Right cardiac atrium (tissue), 5 donors: ENCODE results near the gene ATXN10. TPM values are rescaled to one million over a fixed set of nuclear protein-coding genes. Genes with fewer than 3 reads are reported as not detected.

Experiments used
- ATAC-seq, 2 donors: fragments of 200-7000 bp; cut with Tn5 transposase; one replicate each; pipeline versions ENCODE4 v1.8.0 to v1.9.1; 2020; ENCODE audit warnings: moderate library complexity in 2 of 2, mild to moderate bottlenecking in 1 of 2
- DNase-seq, 3 donors: peaks; one replicate each; pipeline ENCODE4 v3.0.0-alpha.2; 2020
- H3K27ac ChIP-seq: one replicate; pipeline ENCODE4 v1.5.1; 2013; ENCODE audit warnings: mild to moderate bottlenecking, low read length, control low read depth, moderate library complexity
- H3K27me3 ChIP-seq: one replicate; pipeline ENCODE4 v1.6.1; 2013; ENCODE audit not compliant: control insufficient read depth, insufficient read depth
- H3K4me1 ChIP-seq: one replicate; pipeline ENCODE4 v1.6.1; 2013; ENCODE audit warnings: low read length; ENCODE audit not compliant: control insufficient read depth, insufficient read depth
- H3K4me3 ChIP-seq: one replicate; pipeline ENCODE4 v1.5.1; 2013; ENCODE audit warnings: low read length, control low read depth
- H3K9me3 ChIP-seq: one replicate; pipeline ENCODE4 v1.6.1; 2013; ENCODE audit warnings: low read length; ENCODE audit not compliant: control insufficient read depth
- WGBS: extraction: QIAGEN DNeasy Blood & Tissue Kit; methylation state at CpG from one replicate; pipeline ENCODE4 v1.1.7; 2013; 5-methylcytosine and 5-hydroxymethylcytosine counted together
- intact Hi-C, 4 donors: fragments of 100-400 bp; cut with DNase I; formaldehyde crosslinking; loops; one replicate each; pipeline versions ENCODE4 v1.11.0 to v1.14.0; 2022 to 2023
- polyA plus RNA-seq: library from polyadenylated mRNA; stranded (reverse); fragments of 200-250 nt; gene quantifications from one replicate; pipeline ENCODE4 v1.2.3, GENCODE V29; 2013
- total RNA-seq, 4 donors: library from RNA; stranded (reverse); fragmentation: NEBNext Ultra II Directional; extraction: Animal tissue kit (Norgen Biotek cat#: 25700); gene quantifications; one replicate each; pipeline ENCODE4 v1.2.1, GENCODE V29; 2021
- donor health status: healthy with polysubstance abuse.
- donor health status: DM: no; HTN: yes; CAD: no.
- donor health status: DM: no; HTN: no; CAD: no.
- donor health status: DM: no; HTN: yes; CAD: no; lungs with severe emphysema.
- donor health status: DM: yes; HTN: yes; CAD: no.

The ATXN10 gene
- total and polyA plus RNA-seq, 5 donors: 96.6 to 176 (median 147) TPM

GRCh38 chr22:45762545-45763235, 91.1 kb downstream of the ATXN10 start:
- intact Hi-C loops: no loop called here
- ATAC-seq: peak in 1 of 2 donors; percentile 31
- H3K9me3 ChIP-seq: no peaks in the 10 kb centered on the region
- H3K27ac ChIP-seq: no peak overlapping the region
- WGBS: 86% methylated on average over 7 of the region's 7 CpGs
- H3K4me3 ChIP-seq: no peak overlapping the region
- H3K27me3 ChIP-seq: no peaks in the 10 kb centered on the region
- no peaks in the 10 kb centered on the region for H3K4me1 ChIP-seq
- DNase-seq: no peak

GRCh38 chr22:45763236-45763624, 91.6 kb downstream of the ATXN10 start:
- 82% methylated on average over 10 of the region's 10 CpGs for WGBS
- intact Hi-C loops: no loop called here
- Histone ChIP-seq H3K4me1 (no peaks in the 10 kb centered on the region), H3K4me3 (no peak overlapping the region), H3K27me3 (no peaks in the 10 kb centered on the region), H3K27ac (no peak overlapping the region), H3K9me3 (no peaks in the 10 kb centered on the region)
- DNase-seq: no peak
- no peak for ATAC-seq

GRCh38 chr22:45768490-45768889, 96.9 kb downstream of the ATXN10 start:
- 88% methylated on average over 3 of the region's 3 CpGs for WGBS
- intact Hi-C loops: no loop called here
- no peak overlapping the region for H3K4me3 ChIP-seq
- ATAC-seq (no peak), DNase-seq (no peak)
- H3K9me3 ChIP-seq: no peaks in the 10 kb centered on the region
- H3K27me3 ChIP-seq: no peaks in the 10 kb centered on the region
- no peaks in the 10 kb centered on the region for H3K4me1 ChIP-seq
- no peak overlapping the region for H3K27ac ChIP-seq

- 90% methylated on average over 3 of the region's 3 CpGs for WGBS
- ATAC-seq (no peak), DNase-seq (no peak)
- Histone ChIP-seq H3K4me3 (no peak overlapping the region), H3K27me3 (no peaks in the 10 kb centered on the region), H3K4me1 (no peaks in the 10 kb centered on the region), H3K27ac (no peak overlapping the region), H3K9me3 (no peaks in the 10 kb centered on the region)
- intact Hi-C loops: no loop called here
These were observed 98.1 kb downstream of the ATXN10 start for GRCh38 chr22:45769569-45770210.

GRCh38 chr22:45770506-45770905, 98.9 kb downstream of the ATXN10 start:
- ATAC-seq (no peak), DNase-seq (no peak)
- Histone ChIP-seq H3K4me3 (no peak overlapping the region), H3K27me3 (no peaks in the 10 kb centered on the region), H3K9me3 (no peaks in the 10 kb centered on the region), H3K27ac (no peak overlapping the region), H3K4me1 (no peaks in the 10 kb centered on the region)
- WGBS: 74% methylated on average over 4 of the region's 4 CpGs
- intact Hi-C loops: no loop called here

- no peak for ATAC-seq
- WGBS: 96% methylated on average over 3 of the region's 3 CpGs
- no peak for DNase-seq
These were observed 99.4 kb downstream of the ATXN10 start for GRCh38 chr22:45771057-45771456.

GRCh38 chr22:45771711-45772110, 100.1 kb downstream of the ATXN10 start:
- intact Hi-C loops: no loop called here
- no peak for ATAC-seq
- WGBS: 97% methylated on average over 2 of the region's 2 CpGs

More at GRCh38 chr22:45771057-45771456, 99.4 kb downstream of the ATXN10 start:
- Histone ChIP-seq H3K9me3 (no peaks in the 10 kb centered on the region), H3K27me3 (no peaks in the 10 kb centered on the region), H3K4me3 (no peak overlapping the region), H3K4me1 (no peaks in the 10 kb centered on the region), H3K27ac (no peak overlapping the region)
- intact Hi-C loops: no loop called here

GRCh38 chr22:45772743-45773142, 101.1 kb downstream of the ATXN10 start:
- Histone ChIP-seq H3K4me1 (no peaks in the 10 kb centered on the region), H3K27ac (no peak overlapping the region), H3K4me3 (no peak overlapping the region), H3K27me3 (no peaks in the 10 kb centered on the region), H3K9me3 (no peaks in the 10 kb centered on the region)
- DNase-seq (no peak), ATAC-seq (no peak)
- intact Hi-C loops: no loop called here
- WGBS: 79% methylated on average over 2 of the region's 2 CpGs

More at GRCh38 chr22:45771711-45772110, 100.1 kb downstream of the ATXN10 start:
- Histone ChIP-seq H3K27ac (no peak overlapping the region), H3K27me3 (no peaks in the 10 kb centered on the region), H3K4me3 (no peak overlapping the region), H3K9me3 (no peaks in the 10 kb centered on the region), H3K4me1 (no peaks in the 10 kb centered on the region)
- no peak for DNase-seq

- H3K27ac ChIP-seq: no peak overlapping the region
- H3K4me3 ChIP-seq: no peak overlapping the region
- ATAC-seq: no peak
- H3K9me3 ChIP-seq: no peaks in the 10 kb centered on the region
- DNase-seq: no peak
- H3K4me1 ChIP-seq: no peaks in the 10 kb centered on the region
- WGBS: 98% methylated on average over 6 of the region's 6 CpGs
- H3K27me3 ChIP-seq: no peaks in the 10 kb centered on the region
- intact Hi-C loops: no loop called here
These were observed 102.5 kb downstream of the ATXN10 start for GRCh38 chr22:45774001-45774670.

GRCh38 chr22:45775062-45775461, 103.4 kb downstream of the ATXN10 start:
- no peak for ATAC-seq
- Histone ChIP-seq H3K27ac (no peak overlapping the region), H3K9me3 (no peaks in the 10 kb centered on the region), H3K27me3 (no peaks in the 10 kb centered on the region), H3K4me3 (no peak overlapping the region), H3K4me1 (no peaks in the 10 kb centered on the region)
- no peak for DNase-seq
- 95% methylated on average over 1 of the region's 1 CpG for WGBS
- intact Hi-C loops: no loop called here

- Histone ChIP-seq H3K4me1 (no peaks in the 10 kb centered on the region), H3K4me3 (no peak overlapping the region), H3K9me3 (no peaks in the 10 kb centered on the region), H3K27ac (no peak overlapping the region), H3K27me3 (no peaks in the 10 kb centered on the region)
- intact Hi-C loops: no loop called here
- no peak for DNase-seq
- 89% methylated on average over 14 of the region's 14 CpGs for WGBS
- no peak for ATAC-seq
These were observed 104.1 kb downstream of the ATXN10 start for GRCh38 chr22:45775569-45776312.
